NCI-H510A (cell line): ENCODE measurements around the gene ATP1A2.

ENCODE experiments used
- DNase-seq: peaks from one replicate; lab custom pipeline; 2025; lab: John Stamatoyannopoulos, UW

The ATP1A2 gene

DNA sequence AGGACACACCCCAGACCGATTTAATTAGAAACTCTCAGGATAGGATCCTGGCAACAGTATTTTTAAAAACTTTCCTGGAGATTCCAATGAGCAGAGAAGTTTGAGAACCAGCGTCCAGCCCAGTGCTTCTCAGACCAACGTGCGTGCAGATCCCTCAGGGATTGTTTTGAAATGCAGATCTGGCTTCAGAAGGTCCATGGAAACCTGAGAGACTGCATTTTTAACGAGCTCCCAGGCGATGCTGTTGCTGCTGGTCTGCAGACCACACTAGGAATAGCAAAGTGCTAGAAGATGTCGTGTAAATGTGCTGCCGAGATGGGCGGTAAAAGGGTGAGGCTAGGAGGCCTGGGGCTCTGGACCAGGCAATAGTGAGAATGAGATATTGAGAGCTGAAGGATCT lies 56.4 kb downstream of the ATP1A2 start:
- no peak for DNase-seq

DNA sequence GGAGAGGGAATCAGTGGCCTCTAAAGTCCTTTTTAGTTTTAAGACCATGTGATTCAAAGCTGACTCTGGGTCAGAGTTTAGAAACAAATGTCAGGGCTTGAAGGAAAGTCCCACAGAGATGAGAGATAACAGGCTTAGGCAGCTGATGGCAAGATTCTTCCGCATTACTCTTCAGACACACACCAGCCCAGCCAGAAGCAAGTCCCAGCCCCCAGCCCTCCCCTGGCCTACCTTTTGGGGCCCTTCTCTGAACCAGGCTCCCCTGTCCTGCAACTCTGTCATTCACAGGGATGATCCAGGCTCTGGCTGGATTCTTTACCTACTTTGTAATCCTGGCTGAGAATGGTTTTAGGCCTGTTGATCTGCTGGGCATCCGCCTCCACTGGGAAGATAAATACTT lies 61.7 kb downstream of the ATP1A2 start:
- no peak for DNase-seq

DNA sequence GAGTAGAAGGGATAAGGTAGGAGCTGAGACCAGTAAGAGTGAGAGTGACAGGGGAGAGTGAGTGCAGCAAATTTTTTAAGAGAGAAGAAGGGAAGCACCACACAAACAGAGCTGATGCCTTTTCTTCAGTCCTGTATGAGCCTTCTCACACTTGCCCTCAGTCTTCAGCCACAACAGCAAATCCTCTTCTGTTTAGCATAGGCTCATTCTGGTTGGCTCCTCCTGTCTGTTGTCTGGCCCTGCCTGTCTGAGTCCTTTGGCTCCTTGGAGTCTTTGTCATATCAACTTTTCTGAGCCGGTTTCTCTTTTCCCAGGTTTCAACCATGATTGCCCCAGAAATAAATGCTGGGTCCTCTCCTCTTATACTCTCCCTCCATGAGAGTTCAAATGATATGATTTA lies 62.1 kb downstream of the ATP1A2 start:
- no peak for DNase-seq

DNA sequence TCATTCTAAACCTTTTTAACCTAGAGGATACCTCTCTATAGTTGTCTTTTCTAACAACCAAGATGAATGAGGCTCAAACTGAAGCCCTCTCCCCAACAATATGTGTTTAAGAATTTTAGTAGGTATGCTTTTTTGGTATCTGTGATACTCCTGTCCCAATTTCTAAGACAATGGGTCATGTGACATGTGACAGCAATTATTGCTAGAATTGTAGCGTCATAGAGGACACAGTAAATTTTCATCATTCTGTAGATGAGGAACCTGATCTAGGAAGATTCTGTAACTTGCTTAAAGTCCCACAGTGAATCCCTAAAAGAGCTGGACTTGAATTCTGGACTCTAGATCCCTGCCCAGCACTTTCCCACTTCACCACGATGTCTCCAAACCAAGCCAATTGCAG lies 63.2 kb downstream of the ATP1A2 start:
- DNase-seq: no peak

DNA sequence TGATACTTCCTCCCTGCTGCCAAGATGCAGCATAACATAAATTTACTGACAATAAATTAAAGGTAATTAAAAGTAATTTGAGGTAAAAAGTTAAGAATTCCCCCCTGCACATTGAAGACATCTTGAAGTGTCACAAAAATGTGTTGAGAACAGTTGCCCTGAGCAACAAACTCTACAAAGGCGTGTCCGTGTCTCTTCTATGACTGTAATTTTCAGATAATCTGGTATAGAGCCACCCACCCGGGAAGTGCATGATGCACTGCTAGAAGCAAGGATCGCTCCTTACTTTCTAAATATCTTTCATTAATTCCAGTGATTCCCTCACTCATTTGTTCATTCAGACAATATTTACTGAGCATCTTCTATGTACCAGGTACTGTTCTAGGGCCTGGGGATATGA lies 63.8 kb downstream of the ATP1A2 start:
- DNase-seq: no peak

DNA sequence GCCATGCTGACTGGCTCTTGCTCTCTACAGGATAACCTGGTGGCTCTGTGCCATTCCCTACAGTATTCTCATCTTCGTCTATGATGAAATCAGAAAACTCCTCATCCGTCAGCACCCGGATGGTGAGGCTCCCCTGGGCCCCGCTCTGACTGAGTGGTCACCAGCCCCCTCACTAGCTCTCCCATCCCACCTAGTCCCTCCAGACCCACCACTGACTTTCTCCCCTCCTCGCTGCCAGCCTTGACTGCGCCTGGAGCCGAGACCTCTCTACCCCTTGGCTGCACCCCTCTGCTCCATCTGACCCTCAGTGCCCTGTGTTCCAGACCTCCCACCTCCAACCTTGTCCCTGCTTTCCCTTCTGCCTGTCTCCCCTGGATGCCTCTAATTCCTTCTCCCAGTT lies 70.7 kb downstream of the ATP1A2 start:
- no peak for DNase-seq

DNA sequence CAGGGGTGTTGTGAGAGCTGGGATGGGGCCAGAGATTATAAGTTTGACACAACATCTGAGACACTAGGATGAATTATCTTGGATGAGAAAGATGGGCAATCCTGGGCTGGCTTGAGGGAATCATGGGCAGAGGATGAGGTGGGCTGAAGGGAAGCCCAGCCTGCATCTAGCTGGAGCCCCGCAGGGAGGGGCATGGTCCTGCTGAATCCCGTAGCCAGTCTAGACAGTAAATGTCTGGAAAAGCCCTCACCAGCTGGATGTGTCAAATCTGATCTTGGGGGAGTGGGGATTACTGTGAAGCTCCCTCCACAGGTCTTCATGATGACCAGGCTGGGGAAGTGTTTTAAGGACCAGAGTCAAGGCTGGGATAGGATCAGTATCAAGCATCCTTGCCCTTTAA lies 71.2 kb downstream of the ATP1A2 start:
- DNase-seq: no peak

DNA sequence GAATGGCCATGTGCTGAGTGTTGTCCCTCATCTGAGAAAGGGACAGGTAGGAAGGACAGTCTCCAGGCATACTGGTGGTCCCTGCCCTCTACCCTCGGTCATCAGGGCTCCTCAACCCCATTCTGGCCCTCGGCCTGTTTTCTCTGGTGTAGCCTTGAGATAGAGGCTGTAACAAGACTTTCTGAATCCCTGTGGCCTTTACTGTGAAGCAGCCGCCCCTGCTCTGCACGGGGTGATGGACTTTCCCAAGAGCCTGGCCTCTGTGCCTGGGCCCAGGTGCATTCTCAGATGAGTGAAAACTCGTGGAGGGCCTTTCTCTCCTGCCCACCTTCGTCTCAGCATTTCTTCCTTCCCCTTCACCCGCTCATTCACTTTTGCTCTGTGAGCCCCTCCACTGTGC lies 71.8 kb downstream of the ATP1A2 start:
- DNase-seq: no peak

DNA sequence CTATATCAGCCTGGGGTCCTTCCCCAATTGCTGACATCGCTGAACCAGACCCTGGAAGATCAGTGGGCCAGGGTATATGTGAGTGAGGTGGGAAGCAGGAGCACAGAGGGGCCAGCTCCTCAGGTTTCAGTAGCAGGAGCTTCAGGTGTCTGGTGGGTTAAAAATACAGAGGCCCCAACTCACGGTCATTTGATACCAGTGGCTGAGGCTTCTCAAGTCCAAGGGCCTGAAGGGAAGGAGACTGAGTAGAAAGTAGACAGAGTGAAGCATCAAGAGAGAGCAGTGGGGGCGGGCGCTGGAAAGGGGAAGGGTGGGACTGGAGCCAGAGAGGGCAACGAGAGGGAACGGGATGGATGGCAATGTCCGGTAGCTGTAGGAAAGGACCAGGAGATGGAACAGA lies 72.8 kb downstream of the ATP1A2 start:
- no peak for DNase-seq

DNA sequence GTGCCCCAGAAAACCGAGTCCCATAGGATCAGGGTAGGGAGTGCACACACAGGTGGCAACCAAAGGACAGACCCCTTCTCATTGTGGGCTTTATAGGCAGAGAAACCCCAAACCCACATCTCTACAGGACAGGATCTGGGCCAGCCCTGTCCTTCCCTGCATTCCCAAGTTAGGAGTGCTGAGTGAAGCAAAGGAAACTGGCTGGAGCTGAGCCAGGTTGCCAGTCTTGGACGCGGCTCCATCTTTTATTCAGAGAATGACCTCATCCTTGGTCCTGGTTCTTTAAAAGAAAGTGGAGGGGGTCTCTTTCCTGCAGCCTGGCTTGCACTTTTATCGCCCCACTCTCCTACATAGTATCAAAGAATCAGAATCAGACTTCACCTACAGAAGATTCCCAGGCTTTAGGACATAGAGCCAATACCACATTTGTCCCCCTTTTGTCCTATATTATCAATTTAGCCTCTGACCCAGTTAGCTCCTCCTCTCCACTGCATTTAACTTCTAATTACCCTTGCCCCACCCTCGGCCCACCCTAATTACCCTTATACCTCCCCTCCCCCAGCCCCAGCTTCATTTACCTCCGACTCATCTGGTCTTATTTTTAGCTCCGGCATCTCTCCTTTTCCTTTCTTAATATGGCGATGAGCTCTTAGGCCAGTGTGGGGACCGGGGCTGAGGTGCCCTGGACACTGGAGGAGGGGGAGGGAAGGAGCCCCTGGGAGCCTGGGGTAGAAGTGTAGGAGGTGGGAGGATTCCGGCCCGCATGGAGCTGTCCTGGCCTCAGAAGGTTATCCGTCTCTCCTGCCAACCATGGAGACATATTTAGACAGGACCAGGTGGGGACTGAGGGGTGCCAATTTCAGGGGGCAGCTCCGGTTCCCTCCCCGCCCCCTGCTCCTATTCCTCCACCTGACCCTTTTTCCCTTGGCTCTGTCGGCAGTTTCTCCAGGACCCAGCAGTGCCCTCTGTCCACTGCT lies 74.4 kb downstream of the ATP1A2 start, which contains the start of gene CASQ1:
Gene CASQ1 (plus strand): TSS at position 927 of the 977 bp plus-strand sequence. CDS start 177 bp downstream, outside the sequence.
- no peak for DNase-seq

DNA sequence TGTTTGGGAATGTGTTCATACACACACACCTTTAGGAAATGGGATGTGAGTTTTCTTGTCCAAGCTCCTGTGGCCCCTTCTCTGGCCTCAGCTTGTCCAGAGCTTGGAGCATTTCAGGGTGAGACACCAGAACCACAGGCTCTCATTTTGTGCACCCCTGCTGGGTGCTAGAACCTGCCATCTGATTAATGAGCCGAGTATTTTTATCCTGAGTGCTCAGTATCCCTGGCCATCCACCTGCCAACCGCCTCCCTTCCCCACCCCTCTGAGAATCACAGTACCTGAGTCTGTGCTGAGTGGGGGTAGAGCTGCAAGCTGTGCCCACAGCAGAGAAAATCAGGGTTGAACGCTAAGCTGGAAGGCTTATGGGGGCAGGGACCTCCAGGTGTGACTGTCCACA lies 76.2 kb downstream of the ATP1A2 start:
- no peak for DNase-seq

DNA sequence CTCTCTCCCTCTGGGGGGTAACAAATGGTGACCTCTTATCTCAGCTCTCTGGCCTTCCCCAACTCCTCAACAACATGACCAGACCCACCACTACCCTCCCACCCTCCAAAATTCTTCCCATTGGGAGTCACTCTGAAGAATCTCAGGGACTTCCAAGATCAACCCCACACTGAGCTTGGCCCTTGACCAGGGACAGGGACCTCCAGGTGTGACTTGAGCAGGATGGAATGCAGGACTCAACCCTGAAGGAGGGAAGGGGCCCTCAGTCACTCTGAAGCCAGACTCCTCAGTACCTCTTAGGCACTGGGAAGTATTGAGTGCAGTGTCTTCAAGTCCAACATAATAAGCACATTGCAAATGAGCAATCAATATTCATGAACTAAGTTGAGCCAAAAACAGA lies 76.7 kb downstream of the ATP1A2 start:
- DNase-seq: no peak
